Thyroid gland (tissue), 4 donors: ENCODE data around the gene FLII.
"Not testable (repeated sequence)": the region's sequence is repeated elsewhere in the genome, so short reads cannot be mapped to it uniquely, and the experiment has no call there.

Source experiments
- POLR2A ChIP-seq, 2 donors: fragments of 450-650 bp; IDR thresholded peaks; one replicate each; pipeline ENCODE4 v1.6.1; 2017; ENCODE audit warnings: antibody characterized with exemption in 2 of 2, mild to moderate bottlenecking in 2 of 2, moderate library complexity in 1 of 2
- TF ChIP-seq, protein P1 (sequence below), 6 experiments: fragments of 200-600 bp in 3 of 6; fragments of 450-650 bp in 3 of 6; sonication (generic) in 3 of 6; IDR thresholded peaks; one replicate each; pipeline ENCODE4 v1.5.1; 2016 to 2019; ENCODE audit warnings: antibody characterized with exemption in 6 of 6, mild to moderate bottlenecking in 2 of 6, inconsistent platforms in 1 of 6, moderate library complexity in 1 of 6

DNA sequence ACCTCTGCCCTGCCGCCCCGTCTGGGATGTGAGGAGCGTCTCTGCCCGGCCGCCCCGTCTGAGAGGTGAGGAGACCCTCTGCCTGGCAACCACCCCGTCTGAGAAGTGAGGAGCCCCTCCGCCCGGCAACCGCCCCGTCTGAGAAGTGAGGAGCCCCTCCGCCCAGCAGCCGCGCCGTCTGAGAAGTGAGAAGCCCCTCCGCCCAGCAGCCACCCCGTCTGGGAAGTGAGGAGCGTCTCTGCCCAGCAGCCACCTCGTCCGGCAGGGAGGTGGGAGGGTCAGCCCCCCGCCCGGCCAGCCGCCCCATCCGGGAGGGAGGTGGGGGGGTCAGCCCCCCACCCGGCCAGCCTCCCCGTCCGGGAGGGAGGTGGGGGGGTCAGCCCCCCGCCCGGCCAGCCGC lies 39.5 kb upstream of the FLII start:
- TF ChIP-seq, protein P1, sequence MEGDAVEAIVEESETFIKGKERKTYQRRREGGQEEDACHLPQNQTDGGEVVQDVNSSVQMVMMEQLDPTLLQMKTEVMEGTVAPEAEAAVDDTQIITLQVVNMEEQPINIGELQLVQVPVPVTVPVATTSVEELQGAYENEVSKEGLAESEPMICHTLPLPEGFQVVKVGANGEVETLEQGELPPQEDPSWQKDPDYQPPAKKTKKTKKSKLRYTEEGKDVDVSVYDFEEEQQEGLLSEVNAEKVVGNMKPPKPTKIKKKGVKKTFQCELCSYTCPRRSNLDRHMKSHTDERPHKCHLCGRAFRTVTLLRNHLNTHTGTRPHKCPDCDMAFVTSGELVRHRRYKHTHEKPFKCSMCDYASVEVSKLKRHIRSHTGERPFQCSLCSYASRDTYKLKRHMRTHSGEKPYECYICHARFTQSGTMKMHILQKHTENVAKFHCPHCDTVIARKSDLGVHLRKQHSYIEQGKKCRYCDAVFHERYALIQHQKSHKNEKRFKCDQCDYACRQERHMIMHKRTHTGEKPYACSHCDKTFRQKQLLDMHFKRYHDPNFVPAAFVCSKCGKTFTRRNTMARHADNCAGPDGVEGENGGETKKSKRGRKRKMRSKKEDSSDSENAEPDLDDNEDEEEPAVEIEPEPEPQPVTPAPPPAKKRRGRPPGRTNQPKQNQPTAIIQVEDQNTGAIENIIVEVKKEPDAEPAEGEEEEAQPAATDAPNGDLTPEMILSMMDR (IDR thresholded peaks at IDR 0.05) = not testable (repeated sequence)
- TF ChIP-seq POLR2A (IDR thresholded peaks at IDR 0.05) = not testable (repeated sequence)
